H1 (cell line): ENCODE measurements around the gene TCF21. TPM values are rescaled to one million over a fixed set of nuclear protein-coding genes. Genes with fewer than 3 reads are reported as not detected.

ENCODE experiments used
- KDM5A ChIP-seq: fragments of 200-600 bp; IDR thresholded peaks from 2 replicates; pipeline ENCODE4 v1.7.1; 2012; ENCODE audit warnings: mild to moderate bottlenecking, low read length, inconsistent platforms, mixed read lengths
- TBP ChIP-seq: IDR thresholded peaks from 2 replicates; pipeline ENCODE4 v1.6.1; 2011; ENCODE audit warnings: low read depth, low read length, improper control_type of control experiment
- polyA plus RNA-seq, 7 experiments: library from polyadenylated mRNA; depleted of rRNA in 3 of 7; stranded (reverse) in 5 of 7; unstranded in 2 of 7; fragments of >200 nt in 5 of 7; fragments of 200-250 nt in 2 of 7; gene quantifications; 1 replicate in 5 of 7; 2 replicates in 1 of 7; 4 replicates in 1 of 7; pipeline versions ENCODE4 v1.2.1 to v1.2.3, GENCODE V29; 2011 to 2013; ENCODE audit warnings: missing spikeins in 2 of 7, mixed read lengths in 2 of 7
- total RNA-seq: library from RNA; stranded (reverse); fragmentation: NEBNext Ultra II Directional; extraction: Animal tissue kit (Norgen Biotek cat#: 25700); gene quantifications from 2 replicates; pipeline ENCODE4 v1.2.1, GENCODE V29; 2021

The TCF21 gene
- total and polyA plus RNA-seq, 2 of the 8 experiments (the other 6 are each of a cell fraction or from before 2014, with no cell fraction given), result 0.05 to 0.09 TPM

DNA sequence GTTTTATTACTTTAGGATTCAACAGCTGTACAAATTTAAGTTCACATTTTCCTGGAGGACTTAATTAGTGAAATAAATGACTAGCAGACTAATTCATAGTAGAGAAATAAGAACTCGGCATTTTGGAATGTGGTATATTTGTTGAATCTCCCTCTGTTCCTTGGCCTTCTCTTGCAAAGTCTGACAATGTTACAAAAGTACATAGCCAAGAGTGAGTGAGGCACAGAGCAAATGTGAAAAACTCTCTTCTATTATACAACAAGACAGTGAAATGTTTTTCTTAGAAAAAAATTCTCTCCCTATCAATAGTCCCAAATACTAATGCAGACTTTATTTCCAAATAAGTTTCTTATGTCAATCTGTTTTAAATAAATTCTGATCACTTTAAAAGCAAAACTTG, 44.2 kb upstream of the TCF21 start (continued):
- TF ChIP-seq KDM5A (no peak), TBP (no peak)
